Breast epithelium (tissue), 3 donors: ENCODE measurements around the gene TMEM87B.

Experiments
- CTCF ChIP-seq, 3 donors: fragments of 450-650 bp; IDR thresholded peaks; one replicate each; pipeline ENCODE4 v1.5.1; 2016 to 2017; ENCODE audit warnings: antibody characterized with exemption in 3 of 3, mild to moderate bottlenecking in 3 of 3, moderate library complexity in 3 of 3
- POLR2A ChIP-seq: fragments of 450-650 bp; IDR thresholded peaks from one replicate; pipeline ENCODE4 v1.6.1; 2016; ENCODE audit warnings: antibody characterized with exemption, mild to moderate bottlenecking, moderate library complexity
- POLR2AphosphoS5 ChIP-seq, 3 donors: sonication (generic); formaldehyde crosslinking; IDR thresholded peaks; one replicate each; pipeline ENCODE4 v1.6.1; 2017; ENCODE audit warnings: antibody characterized with exemption in 3 of 3

GRCh38 chr2:112024896-112025491 lies 30.1 kb upstream of the TMEM87B start:
- TF ChIP-seq POLR2A (no peak), CTCF (IDR thresholded peaks at IDR 0.05) (no peak), POLR2AphosphoS5 (IDR thresholded peaks at IDR 0.05) (no peak)
